ENCODE data around the gene PTGFRN. TPM values are rescaled to one million over a fixed set of nuclear protein-coding genes. Genes with fewer than 3 reads are reported as not detected.

The PTGFRN gene
- total and polyA plus RNA-seq, 2 experiments from 2014 or later: 16.6 to 31.0 TPM

GRCh38 chr1:116981521-116982037, 71.9 kb downstream of the PTGFRN start:
- Histone ChIP-seq H3K9me3 (ENCODE audit: low read depth) (no peaks in the 10 kb centered on the region), H3K4me2 (peak overlapping the region; percentile 5), H3K9me2 (replicated peaks; ENCODE audit: insufficient read depth) (no peaks in the 10 kb centered on the region), H3K27me3 (no peaks in the 10 kb centered on the region), H3K4me1 (ENCODE audit: insufficient read depth) (peaks cover 24% of the 10 kb centered on the region), H3K27ac (peak overlapping the region; percentile 80), H2AFZ (no peak overlapping the region), H3K4me3 (no peak overlapping the region), H4K20me1 (ENCODE audit: insufficient read depth, poor library complexity, severe bottlenecking) (no peaks in the 10 kb centered on the region), H3K79me2 (no peaks in the 10 kb centered on the region), H3K36me3 (replicated peaks; ENCODE audit: insufficient read depth, low read depth) (no peaks in the 10 kb centered on the region)
- TF ChIP-seq EZH2 (IDR thresholded peaks at IDR 0.05; ENCODE audit: borderline replicate concordance): no peak
- TF ChIP-seq EZH2phosphoT487 (IDR thresholded peaks at IDR 0.05; ENCODE audit: low read depth, severe bottlenecking, unreplicated experiment): no peak
- TF ChIP-seq CTCF (IDR thresholded peaks at IDR 0.05; ENCODE audit: poor library complexity): no peak
- 98% methylated on average over 2 of the region's 2 CpGs for WGBS (ENCODE audit: low lambda C conversion rate, missing lambda C conversion rate)
- DNase-seq (ENCODE audit: low spot score): no peak

GRCh38 chr1:116982319-116983004, 72.7 kb downstream of the PTGFRN start:
- Histone ChIP-seq H3K4me2 (peak overlapping the region; percentile 43), H4K20me1 (ENCODE audit: insufficient read depth, poor library complexity, severe bottlenecking) (no peaks in the 10 kb centered on the region), H3K4me1 (ENCODE audit: insufficient read depth) (peaks cover 28% of the 10 kb centered on the region), H3K27me3 (no peaks in the 10 kb centered on the region), H3K79me2 (no peaks in the 10 kb centered on the region), H3K4me3 (no peak overlapping the region), H3K36me3 (replicated peaks; ENCODE audit: insufficient read depth, low read depth) (no peaks in the 10 kb centered on the region), H3K9me2 (replicated peaks; ENCODE audit: insufficient read depth) (no peaks in the 10 kb centered on the region), H3K27ac (peak overlapping the region; percentile 87), H2AFZ (no peak overlapping the region), H3K9me3 (ENCODE audit: low read depth) (no peaks in the 10 kb centered on the region)
- TF ChIP-seq CTCF (IDR thresholded peaks at IDR 0.05; ENCODE audit: poor library complexity) (no peak), EZH2phosphoT487 (IDR thresholded peaks at IDR 0.05; ENCODE audit: low read depth, severe bottlenecking, unreplicated experiment) (no peak), EZH2 (IDR thresholded peaks at IDR 0.05; ENCODE audit: borderline replicate concordance) (no peak)
- WGBS (ENCODE audit: low lambda C conversion rate, missing lambda C conversion rate): 71% methylated on average over 9 of the region's 9 CpGs
- peak; percentile 81 for DNase-seq (ENCODE audit: low spot score)

- Histone ChIP-seq H3K79me2 (no peaks in the 10 kb centered on the region), H3K4me1 (ENCODE audit: insufficient read depth) (peaks cover 30% of the 10 kb centered on the region), H3K9me3 (ENCODE audit: low read depth) (no peaks in the 10 kb centered on the region), H2AFZ (no peak overlapping the region), H3K27me3 (no peaks in the 10 kb centered on the region), H3K4me2 (peak overlapping the region; percentile 43), H3K27ac (peak overlapping the region; percentile 87), H4K20me1 (ENCODE audit: insufficient read depth, poor library complexity, severe bottlenecking) (no peaks in the 10 kb centered on the region), H3K4me3 (no peak overlapping the region), H3K9me2 (replicated peaks; ENCODE audit: insufficient read depth) (no peaks in the 10 kb centered on the region), H3K36me3 (replicated peaks; ENCODE audit: insufficient read depth, low read depth) (no peaks in the 10 kb centered on the region)
- DNase-seq (ENCODE audit: low spot score): no peak
- WGBS (ENCODE audit: low lambda C conversion rate, missing lambda C conversion rate): 81% methylated on average over 5 of the region's 5 CpGs
- TF ChIP-seq EZH2 (IDR thresholded peaks at IDR 0.05; ENCODE audit: borderline replicate concordance) (no peak), CTCF (IDR thresholded peaks at IDR 0.05; ENCODE audit: poor library complexity) (no peak), EZH2phosphoT487 (IDR thresholded peaks at IDR 0.05; ENCODE audit: low read depth, severe bottlenecking, unreplicated experiment) (no peak)
These were observed 73.4 kb downstream of the PTGFRN start for GRCh38 chr1:116983112-116983511.

Measured in hepatocyte (in vitro differentiated cells).